T follicular helper cell (primary cell): ENCODE results near the gene ZNF546.
A peak's percentile ranks its signal among the peaks of the same experiment; 100 is the strongest.
"Not testable (repeated sequence)": the region's sequence is repeated elsewhere in the genome, so short reads cannot be mapped to it uniquely, and the experiment has no call there.

ENCODE experiments used
- DNase-seq: peaks from one replicate; pipeline ENCODE4 v3.0.0-alpha.2; 2020; ENCODE audit warnings: low read depth
- total RNA-seq, 2 experiments: gene quantifications; one replicate each; lab custom pipeline; 2026; lab: John Stamatoyannopoulos, UW

ZNF546 gene
- total RNA-seq = 10.3 to 18.4 reads per million in 2 experiments

DNA sequence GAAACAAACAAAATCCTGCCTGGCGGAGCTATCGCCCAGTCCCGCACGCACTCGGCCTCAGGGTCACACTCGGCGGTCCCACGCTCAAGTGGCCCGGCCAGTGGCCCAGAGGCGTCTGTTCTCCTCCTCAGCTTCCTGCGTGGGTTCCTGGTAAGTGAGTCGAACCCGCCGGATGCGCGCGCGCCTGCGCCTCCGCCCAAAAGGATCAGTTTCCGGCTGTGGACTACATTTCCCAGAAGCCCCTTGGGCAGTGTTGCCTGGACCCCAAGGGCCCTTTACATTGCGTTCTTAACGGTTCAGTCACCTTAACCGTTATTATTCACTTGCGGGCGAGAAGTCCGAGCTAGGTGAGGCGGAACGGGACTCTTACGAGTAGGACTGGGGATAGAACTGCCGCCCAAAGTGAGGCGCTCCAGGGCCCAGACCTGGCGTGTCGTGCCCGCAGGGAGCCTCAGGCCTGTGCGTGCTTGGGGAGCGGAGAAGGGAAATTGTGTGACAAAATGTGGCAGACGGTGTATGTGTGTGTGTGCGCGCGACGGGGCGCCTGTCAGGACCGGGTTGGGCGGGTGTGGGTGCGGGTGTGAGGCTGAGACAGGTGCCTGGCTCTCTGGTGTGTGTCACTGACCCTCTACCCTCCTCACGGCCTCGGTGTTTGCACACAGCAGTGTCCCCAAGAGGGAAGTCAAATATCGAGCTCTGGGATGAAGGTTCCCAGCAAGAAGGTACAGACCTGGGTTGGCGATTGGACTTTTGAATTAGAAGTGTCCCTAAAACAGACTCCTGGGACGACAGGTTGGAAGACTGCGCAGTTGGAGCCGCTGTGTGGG, at the start of gene ZNF546:
Gene ZNF546, plus strand, starts transcription at position 250 of the 827 bp plus-strand sequence. CDS start 1,267 bp downstream, outside the sequence.
- peak; percentile 82 for DNase-seq

DNA sequence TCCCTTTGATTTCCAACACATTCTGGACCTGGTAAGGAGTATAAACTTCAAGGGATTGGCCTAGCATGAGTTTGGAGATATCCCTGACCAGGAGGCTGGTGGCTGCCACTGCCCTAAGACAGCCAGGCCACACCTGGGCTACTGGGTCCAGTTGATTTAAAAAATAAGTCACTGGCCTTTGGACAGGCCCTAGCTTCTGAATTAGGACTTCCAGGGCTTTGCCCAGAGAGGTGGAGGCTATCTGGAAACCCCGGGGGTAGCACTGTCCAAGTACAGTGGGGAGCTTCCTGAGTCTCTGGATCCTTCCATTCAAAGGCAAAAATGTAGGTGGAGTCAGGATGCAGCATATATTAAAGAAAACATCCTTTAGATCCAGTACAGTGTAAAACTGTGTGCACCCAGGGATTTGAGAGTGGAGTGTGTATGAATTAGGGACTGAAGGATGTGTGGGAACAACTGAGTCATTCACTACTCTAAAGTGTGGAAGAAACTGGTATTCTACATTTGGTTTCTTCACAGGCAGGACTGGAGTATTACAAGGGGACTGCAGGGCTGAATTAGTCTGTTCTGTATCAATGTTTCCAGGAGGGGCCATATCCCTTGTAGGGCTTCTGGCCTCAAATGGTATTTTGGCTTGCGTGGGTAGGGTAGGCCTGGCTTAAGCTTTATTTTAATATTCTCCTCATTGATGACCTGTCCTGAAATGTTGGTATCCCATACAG, 47.7 kb upstream of the ZNF546 start:
- DNase-seq = no peak

DNA sequence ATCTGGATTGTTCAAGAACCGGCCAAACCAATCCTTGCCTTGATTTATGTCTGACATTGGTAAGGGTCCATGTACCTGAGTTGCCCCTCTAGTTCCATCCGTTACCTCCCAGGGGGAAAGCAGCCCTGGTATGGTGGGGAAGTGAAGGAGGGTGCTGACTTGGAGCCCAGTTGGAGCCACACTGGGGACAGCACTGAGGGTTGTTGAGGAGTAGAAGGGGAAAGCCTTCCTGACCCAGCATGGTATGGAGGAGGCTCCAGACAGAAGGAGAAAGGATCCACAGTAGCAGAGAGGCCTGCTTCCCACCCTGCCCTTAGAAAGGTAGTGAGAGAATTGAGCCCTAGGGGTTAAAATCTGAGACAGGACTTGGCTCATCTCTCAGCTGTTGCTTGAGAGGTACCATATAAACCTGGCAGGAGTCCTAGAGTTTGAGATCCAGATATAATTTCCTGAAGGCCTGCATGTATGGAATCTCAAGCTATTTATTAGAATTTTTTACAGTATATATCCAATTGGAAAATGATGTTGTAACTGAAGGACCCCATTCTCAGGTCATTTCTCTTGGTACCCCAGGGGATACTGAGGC, 45.7 kb upstream of the ZNF546 start:
- no peak for DNase-seq

DNA sequence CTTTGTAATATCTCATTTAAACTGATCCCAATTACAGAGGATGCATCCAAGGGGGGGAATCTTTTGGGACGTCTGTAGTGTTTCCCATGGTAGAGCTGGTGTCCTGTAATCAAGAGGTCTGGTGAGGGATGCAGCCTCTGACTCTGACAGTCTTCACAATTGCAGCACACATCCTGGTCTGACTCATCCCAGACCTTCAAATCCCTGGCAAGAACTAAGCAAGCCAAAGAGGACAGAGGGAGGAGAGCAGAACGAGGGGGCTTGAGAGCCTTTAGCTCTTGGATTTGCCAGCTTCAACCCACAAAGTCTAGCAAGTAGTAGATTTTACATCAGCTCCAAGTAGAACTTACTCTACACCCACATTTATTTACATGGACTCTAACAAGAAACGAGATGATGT, 45.2 kb upstream of the ZNF546 start:
- no peak for DNase-seq

DNA sequence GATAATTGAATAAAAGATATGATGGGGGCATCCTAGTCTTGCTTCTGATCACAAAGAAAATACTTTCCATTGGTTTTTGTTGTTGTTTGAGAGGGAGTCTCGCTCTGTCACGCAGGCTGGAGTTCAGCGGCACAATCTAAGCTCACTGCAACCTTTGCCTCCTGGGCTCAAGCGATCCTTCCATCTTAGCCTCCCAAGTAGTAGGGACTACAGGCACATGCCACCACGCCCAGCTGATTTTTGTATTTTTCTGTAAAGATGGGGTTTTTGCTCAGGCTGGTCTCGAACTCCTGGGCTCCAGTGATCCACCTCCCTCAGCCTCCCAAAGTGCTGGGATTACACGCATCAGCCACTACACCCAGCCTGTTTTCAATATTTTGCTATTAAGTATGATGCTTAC, 42.9 kb upstream of the ZNF546 start:
- DNase-seq = no peak

DNA sequence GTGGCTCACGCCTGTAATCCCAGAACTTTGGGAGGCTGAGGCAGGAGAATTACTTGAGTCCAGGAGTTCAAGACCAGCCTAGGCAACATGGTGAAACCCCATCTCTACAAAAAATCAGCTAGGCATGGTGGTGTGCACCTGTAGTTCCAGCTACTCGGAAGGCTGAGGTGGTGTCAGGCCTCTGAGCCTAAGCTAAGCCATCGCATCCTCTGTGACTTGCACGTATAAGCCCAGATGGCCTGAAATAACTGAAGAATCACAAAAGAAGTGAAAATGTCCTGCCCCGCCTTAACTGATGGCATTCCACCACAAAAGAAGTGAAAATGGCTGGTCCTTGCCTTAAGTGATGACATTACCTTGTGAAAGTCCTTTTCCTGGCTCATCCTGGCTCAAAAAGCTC, 39.0 kb upstream of the ZNF546 start:
- not testable (repeated sequence) for DNase-seq

DNA sequence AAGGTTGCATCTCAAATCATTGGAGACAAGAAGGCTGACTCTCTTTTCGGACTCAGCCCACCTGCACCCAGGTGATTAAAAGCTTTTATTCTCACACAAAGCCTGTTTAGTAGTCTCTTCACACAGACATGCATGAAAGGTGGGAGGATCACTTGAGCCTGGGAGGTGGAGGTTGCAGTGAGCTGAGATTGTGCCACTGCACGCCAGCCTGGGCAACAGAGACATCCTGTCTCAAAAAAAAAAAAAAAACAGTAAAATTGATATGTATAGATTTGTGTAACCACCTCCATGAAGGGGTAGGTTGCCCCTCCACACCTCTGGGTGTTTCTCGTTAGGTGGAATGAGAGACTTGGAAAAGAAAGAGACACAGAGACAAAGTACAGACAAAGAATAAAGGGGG, 37.9 kb upstream of the ZNF546 start:
- not testable (repeated sequence) for DNase-seq

DNA sequence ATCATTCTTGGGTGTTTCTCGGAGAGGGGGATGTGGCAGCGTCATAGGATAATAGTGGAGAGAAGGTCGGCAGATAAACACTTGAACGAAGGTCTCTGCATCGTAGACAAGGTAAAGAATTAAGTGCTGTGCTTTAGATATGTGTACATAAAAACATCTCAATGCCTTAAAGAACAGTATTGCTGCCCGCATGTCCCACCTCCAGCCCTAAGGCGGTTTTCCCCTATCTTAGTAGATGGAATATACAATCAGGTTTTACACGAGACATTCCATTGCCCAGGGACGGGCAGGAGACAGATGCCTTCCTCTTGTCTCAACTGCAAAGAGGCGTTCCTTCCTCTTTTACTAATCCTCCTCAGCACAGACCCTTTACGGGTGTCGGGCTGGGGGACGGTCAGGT, 37.5 kb upstream of the ZNF546 start:
- DNase-seq = not testable (repeated sequence)

DNA sequence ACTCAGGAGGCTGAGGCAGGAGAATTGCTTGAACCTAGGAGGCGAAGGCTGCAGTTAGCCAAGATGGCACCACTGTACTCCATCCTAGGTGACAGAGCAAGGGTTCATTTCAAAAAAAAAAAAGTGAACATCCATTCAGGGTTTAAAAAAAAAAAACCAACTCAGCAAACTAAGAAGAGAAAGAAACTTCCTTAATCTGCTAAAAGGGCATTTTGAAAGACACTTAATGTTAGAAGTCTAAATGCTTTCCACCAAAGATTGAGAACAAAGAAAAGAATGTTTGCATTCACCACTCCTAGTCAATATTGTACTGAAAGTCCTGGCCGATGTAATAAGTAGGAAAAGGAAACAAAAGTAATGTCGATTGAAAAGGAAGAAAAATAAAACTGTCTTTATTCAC, 33.0 kb upstream of the ZNF546 start:
- no peak for DNase-seq

DNA sequence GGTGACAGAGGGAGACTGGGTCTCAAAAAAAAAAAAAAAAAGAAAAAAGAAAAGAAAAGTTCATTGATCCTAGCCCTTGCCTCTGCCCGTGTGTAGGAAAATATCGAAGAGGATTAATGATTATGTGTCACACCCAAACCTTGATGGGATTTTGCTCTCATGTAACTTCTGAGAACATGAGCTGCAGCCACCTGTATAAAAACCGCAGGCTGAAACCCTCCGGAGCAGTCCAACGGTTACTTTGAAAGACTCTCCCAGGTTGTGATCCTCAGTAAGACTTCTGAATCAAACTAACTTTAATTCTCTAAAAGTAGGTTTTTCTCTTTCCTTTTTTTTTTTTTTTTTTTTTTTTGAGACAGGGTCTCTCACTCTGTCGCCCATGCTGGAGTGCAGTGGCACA, 30.2 kb upstream of the ZNF546 start:
- DNase-seq = no peak

DNA sequence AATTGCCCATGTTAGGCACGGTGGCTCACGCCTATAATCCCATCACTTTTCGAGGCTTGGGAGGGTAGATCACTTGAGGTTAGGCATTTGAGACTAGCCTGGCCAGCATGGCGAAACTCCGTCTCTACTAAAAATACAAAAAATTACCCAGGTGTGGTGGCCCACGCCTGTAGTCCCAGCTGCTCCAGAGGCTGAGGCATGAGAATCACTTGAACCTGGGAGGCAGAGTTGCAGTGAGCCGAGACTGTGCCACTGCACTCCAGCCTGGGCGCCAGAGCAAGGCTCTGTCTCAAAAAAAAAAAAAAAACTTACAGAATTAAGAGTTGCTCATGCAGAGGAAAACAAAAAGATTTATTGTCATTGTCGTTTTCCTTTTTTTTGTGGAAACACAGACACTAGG, 29.3 kb upstream of the ZNF546 start:
- DNase-seq = no peak

DNA sequence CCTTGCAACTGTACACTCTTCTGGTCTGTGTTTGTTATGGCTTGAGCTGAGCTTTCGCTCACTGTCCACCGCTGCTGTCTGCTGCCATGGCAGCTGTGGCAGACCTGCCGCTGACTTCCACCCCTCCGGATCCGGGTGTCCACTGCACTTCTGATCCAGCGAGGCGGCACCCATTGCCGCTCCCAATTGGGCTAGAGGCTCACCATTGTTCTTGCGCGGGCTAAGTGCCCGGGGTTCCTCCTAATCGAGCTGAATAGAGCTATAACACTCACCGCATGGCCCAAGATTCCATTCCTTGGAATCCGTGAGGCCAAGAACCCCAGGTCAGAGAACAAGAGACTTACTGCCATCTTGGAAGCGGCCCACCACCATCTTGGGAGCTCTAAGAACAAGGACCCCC, 28.1 kb upstream of the ZNF546 start:
- DNase-seq = no peak

DNA sequence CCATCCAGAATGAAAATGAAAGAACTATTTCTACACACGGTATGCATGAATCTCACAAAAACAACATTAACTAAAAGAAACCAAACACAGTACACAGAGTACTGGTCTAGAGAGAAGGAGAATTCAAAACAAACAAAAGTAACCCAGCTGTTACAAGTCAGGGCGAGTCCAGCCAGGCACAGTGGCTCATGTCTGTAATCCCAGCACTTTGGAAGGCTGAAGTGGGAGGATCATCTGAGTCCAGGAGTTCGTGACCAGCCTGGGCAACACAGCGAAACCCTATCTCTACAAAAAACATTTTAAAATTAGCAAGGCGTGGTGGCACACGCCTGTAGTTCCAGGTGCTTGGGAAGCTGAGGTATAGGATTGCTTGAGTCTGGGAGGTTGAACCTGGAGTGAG, 27.6 kb upstream of the ZNF546 start:
- no peak for DNase-seq

DNA sequence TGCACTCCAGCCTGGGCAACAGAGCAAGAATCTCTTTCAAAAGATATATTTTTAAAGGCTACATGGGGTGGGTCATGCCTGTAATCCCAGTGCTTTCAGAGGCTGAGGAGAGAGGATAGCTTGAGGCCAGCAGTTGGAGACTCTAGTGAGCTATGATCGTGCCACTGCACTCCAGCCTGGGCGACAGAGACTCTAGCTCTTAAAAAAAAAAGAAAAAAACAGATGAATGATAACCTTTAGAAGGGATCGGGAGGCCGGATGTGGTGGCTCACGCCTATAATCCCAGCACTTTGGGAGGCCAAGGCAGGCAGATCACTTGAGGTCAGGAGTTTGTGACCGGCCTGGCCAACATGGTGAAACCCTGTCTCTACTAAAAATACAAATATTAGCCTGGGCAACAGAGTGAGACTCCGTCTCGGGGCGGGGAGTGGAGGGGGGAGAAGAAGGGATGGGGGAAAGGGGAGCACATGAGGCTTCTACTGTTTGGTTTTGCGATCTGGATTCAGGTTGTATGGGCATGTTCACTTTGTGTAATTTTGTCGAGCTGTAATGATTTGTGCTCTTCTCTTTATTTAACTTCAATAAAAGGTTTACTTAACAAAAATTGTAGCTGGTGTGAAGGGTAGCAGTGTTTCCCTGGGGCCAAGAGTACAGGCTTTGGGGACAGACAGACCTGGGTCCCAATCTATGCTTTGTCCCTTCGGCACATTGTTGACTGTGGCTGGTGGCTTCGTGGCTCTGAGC, 27.0 kb upstream of the ZNF546 start:
- no peak for DNase-seq

DNA sequence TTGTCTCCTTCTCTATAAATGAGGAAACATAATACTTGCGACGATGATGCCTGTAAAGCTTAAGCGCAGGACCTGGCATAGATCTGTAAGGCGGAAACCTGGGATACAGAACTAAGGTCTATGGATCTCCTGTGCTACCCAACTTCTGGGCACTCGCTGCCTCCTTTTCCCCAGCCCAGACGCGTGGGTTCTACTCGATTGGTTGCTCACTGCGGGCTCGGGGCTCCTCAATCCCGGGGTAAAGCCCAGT, 26.5 kb upstream of the ZNF546 start:
- no peak for DNase-seq

DNA sequence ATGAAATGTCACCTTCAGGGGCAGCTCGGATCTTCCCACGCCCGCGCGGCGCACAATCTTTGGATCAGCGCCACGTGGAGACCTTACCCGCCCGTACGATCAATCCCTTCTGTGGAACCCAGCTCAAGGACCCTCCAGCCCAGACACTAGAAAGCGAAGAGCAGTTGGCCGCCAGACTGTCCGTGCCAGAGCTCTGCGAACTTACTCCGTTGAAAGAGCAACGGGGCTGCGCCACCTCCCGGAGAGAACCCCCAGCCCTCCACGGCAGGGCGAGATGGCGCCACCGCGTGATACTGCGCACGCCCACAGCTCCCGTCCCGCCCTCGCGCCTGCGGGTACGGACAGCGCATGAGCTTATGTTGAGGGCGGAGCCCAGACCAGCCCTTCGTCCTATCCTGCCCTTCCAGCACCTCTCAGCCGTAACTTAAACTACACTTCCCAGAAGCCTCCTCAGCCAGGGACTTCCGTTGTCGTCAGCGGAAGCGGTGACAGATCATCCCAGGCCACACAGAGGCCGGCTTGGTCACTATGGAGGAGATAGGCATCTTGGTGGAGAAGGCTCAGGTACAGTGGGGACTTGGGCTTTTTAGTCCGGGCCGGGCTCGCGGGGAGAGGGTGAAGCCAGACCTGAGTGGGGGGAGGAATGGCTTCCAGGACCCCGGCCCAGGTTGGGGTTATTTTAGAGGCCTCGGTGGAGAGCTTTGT, 26.0 kb upstream of the ZNF546 start, which contains the start of gene PSMC4:
Gene PSMC4, plus strand, starts transcription at position 491 of the 705 bp plus-strand sequence. Its CDS starts 38 bp downstream, at position 529.
- DNase-seq = peak; percentile 97

DNA sequence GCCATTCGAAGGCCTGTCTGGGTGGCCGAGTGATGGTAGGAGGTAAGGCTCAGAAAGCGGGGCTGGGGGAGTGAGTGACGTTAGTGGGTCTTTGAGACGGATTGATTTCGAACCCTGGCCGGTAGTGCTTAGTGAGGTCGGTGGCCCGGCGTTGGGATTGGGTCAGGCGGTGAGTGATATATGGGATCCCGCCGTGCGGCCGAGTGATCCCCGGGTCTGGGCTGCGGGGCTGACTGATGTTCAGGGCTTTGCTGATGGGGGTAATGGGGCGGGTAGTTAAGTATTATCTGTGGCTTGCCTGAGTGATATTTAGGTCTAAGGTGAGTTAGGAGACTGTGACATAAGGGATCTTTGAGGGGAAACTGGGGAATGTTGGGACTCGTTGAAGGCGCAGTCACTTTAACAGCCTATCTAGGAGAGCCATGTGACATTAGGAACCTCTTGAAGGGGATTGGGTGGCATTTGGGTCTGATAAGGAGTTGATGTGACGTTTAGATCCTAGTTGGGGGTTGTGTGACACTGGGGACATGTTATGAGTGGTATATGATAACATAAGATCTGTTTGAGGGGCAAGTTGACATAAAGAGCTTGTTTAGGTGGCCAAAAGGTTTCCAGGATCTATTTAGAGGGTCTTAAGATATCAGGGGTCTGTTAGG, 25.4 kb upstream of the ZNF546 start:
- no peak for DNase-seq

DNA sequence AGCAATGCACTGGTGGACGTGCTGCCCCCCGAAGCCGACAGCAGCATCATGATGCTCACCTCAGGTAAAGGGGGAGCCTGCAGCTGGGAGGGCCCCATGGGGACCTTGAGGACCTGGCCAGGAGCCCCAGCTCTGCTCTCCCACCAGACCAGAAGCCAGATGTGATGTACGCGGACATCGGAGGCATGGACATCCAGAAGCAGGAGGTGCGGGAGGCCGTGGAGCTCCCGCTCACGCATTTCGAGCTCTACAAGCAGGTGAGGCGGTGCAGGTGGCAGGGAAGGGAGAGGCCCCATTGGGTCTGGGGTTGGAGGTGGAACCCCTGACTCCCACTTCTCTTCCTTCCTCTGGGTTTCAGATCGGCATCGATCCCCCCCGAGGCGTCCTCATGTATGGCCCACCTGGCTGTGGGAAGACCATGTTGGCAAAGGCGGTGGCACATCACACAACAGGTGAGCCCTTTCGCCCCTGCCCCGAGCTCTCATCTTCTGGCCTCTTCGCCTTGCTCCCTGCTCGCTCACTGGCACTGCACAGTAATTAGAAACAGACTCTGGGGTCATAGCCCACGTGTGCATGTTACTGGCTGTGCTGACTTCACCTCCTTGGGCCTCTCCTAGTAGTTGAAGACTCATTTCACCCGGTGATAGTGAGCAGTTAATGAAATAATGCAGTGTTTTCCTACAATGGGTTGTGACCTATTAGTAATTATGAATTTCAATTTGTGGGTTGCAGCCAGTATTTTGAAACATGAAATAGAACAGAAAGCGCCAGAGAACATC, 22.3 kb upstream of the ZNF546 start:
- DNase-seq = no peak

DNA sequence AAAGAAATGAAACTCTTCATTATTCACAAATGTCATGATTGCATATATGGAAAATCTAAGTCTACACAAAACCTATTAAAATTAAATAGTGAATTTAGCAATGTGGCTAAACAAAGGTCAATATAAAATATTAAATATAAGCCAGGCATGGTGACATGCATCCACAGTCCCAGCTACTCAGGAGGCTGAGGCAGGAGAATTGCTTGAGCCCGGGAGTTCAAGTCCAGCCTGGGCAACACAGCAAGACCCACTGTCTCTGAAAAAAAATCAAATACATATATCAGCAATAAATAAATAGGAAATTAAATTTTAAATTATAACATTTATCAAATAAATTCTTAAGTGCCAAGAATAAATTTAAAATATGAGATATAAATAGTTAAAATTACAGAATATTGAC, 14.0 kb upstream of the ZNF546 start:
- DNase-seq = no peak

DNA sequence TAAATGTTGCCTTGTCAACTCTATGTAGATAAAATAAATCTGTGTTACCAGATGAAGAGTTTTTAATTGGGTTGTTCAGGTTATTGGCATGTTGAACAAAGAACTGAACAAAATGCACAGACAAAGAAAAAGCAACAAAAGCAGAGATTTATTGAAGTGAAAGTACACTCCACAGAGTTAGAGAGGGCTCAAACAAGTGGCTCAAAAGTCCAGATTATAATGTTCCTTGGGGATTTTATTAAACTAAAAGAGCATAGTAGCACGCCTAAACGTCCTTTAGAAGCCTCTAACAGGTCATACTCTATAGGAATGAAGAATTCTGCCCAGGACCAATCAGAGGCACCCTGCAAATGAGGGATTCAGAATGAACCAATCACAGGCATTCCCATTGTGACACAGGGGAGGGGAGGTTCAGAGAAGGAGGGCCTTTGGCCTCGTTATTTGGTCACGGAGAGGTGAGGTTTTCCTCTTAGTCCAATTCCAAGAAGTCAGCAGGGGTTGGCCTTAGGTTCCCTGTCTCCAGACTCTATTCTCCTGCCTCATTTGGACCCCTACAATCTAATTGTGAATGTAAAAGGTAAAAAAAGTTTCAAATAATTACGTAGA, 13.1 kb upstream of the ZNF546 start:
- no peak for DNase-seq
